DOHH2 (cell line): ENCODE results near the gene BPIFA3.

ENCODE experiments used
- H3F3A ChIP-seq: fragments of 200-600 bp; sonication (generic), shearing (Covaris generic); 2 replicates; pipeline ENCODE4 v1.6.0; 2016; ENCODE audit warnings: antibody characterized with exemption, mild to moderate bottlenecking; ENCODE audit not compliant: control insufficient read depth, insufficient read depth
- H3K27ac ChIP-seq: fragments of 200-600 bp; sonication (generic); 2 replicates; pipeline ENCODE4 v1.5.1; 2014; ENCODE audit warnings: low read depth, mild to moderate bottlenecking, low read length, moderate library complexity
- H3K27me3 ChIP-seq: fragments of 200-600 bp; sonication (generic); 2 replicates; pipeline ENCODE4 v1.6.1; 2014; ENCODE audit warnings: mild to moderate bottlenecking, low read length, mixed read lengths; ENCODE audit not compliant: control insufficient read depth
- H3K36me3 ChIP-seq: fragments of 200-600 bp; sonication (generic); 2 replicates; pipeline ENCODE4 v1.6.1; 2014; ENCODE audit warnings: mild to moderate bottlenecking, low read length, moderate library complexity, mixed read lengths; ENCODE audit not compliant: control insufficient read depth
- H3K4me1 ChIP-seq: fragments of 200-600 bp; sonication (generic); 2 replicates; pipeline ENCODE4 v1.6.1; 2014; ENCODE audit warnings: mild to moderate bottlenecking, low read length, mixed read lengths; ENCODE audit not compliant: control insufficient read depth
- H3K4me2 ChIP-seq: fragments of 200-600 bp; sonication (generic); 2 replicates; pipeline ENCODE4 v1.6.0; 2014; ENCODE audit warnings: mild to moderate bottlenecking, low read length, moderate library complexity
- H3K4me3 ChIP-seq: fragments of 200-600 bp; sonication (generic); 2 replicates; pipeline ENCODE4 v1.5.1; 2014; ENCODE audit warnings: mild to moderate bottlenecking, low read length, mixed read lengths
- H3K79me2 ChIP-seq: fragments of 200-600 bp; sonication (generic); 2 replicates; pipeline ENCODE4 v1.6.1; 2014; ENCODE audit warnings: mild to moderate bottlenecking, low read length, mixed read lengths; ENCODE audit not compliant: control insufficient read depth
- H3K9me2 ChIP-seq: fragments of 200-600 bp; sonication (generic); replicated peaks from 2 replicates; pipeline ENCODE4 v1.6.1; 2014; ENCODE audit warnings: mild to moderate bottlenecking, low read length, mixed read lengths; ENCODE audit not compliant: control insufficient read depth
- H3K9me3 ChIP-seq: fragments of 200-600 bp; sonication (generic); 2 replicates; pipeline ENCODE4 v1.6.1; 2014; ENCODE audit warnings: antibody characterized with exemption, low read length, mixed read lengths; ENCODE audit not compliant: control insufficient read depth, insufficient read depth
- H4K20me1 ChIP-seq: fragments of 200-600 bp; sonication (generic); 2 replicates; pipeline ENCODE4 v1.6.0; 2014; ENCODE audit warnings: low read depth, mild to moderate bottlenecking, antibody characterized with exemption, low read length, moderate library complexity; ENCODE audit not compliant: control insufficient read depth, insufficient read depth
- EZH2phosphoT487 ChIP-seq: fragments of 200-600 bp; sonication (generic); IDR thresholded peaks from 2 replicates; pipeline ENCODE4 v1.6.1; 2017; ENCODE audit warnings: borderline replicate concordance, mild to moderate bottlenecking, antibody characterized with exemption, low read length, moderate library complexity, mixed read lengths
- TF ChIP-seq, protein P1 (sequence below): fragments of 200-600 bp; sonication (generic); IDR thresholded peaks from one replicate; pipeline ENCODE4 v1.5.1; 2014; ENCODE audit warnings: antibody characterized with exemption, mild to moderate bottlenecking, low read depth, low read length; ENCODE audit not compliant: poor library complexity, severe bottlenecking

Gene BPIFA3

DNA sequence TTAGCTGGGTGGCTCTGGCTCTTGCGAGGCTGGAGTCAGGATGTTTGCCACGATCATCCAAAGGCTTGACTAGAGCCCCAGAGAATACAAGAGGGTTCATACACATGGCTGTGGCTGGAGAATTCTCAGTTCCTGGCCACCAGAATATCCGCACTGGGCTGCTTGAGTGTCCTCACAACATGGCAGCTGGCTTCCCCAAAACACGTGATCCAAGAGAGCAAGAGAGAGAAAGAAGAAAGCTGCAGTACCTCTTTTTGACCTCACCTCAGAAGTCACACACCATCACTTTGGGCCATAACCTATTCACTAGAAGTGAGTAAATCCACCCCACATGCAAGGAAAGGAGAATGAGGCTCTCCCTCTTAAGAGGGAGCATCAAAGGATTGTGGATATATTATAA lies 44.3 kb downstream of the BPIFA3 start:
- no peaks in the 10 kb centered on the region for H4K20me1 ChIP-seq
- H3K9me2 ChIP-seq: no peaks in the 10 kb centered on the region
- H3K4me1 ChIP-seq: no peaks in the 10 kb centered on the region
- H3K9me3 ChIP-seq: no peaks in the 10 kb centered on the region
- H3K4me3 ChIP-seq: no peak overlapping the region
- no peaks in the 10 kb centered on the region for H3K79me2 ChIP-seq
- peaks cover 9% of the 10 kb centered on the region for H3K27me3 ChIP-seq
- no peaks in the 10 kb centered on the region for H3K36me3 ChIP-seq
- no peak for TF ChIP-seq EZH2phosphoT487
- TF ChIP-seq, protein P1, sequence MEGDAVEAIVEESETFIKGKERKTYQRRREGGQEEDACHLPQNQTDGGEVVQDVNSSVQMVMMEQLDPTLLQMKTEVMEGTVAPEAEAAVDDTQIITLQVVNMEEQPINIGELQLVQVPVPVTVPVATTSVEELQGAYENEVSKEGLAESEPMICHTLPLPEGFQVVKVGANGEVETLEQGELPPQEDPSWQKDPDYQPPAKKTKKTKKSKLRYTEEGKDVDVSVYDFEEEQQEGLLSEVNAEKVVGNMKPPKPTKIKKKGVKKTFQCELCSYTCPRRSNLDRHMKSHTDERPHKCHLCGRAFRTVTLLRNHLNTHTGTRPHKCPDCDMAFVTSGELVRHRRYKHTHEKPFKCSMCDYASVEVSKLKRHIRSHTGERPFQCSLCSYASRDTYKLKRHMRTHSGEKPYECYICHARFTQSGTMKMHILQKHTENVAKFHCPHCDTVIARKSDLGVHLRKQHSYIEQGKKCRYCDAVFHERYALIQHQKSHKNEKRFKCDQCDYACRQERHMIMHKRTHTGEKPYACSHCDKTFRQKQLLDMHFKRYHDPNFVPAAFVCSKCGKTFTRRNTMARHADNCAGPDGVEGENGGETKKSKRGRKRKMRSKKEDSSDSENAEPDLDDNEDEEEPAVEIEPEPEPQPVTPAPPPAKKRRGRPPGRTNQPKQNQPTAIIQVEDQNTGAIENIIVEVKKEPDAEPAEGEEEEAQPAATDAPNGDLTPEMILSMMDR: no peak
- no peak overlapping the region for H3K4me2 ChIP-seq
- H3K27ac ChIP-seq: no peak overlapping the region
- no peaks in the 10 kb centered on the region for H3F3A ChIP-seq

- TF ChIP-seq, protein P1: peak; percentile 54
- no peak for TF ChIP-seq EZH2phosphoT487
- H3K27ac ChIP-seq: no peak overlapping the region
- H3K27me3 ChIP-seq: peaks cover 9% of the 10 kb centered on the region
- H3K36me3 ChIP-seq: no peaks in the 10 kb centered on the region
- no peak overlapping the region for H3K4me3 ChIP-seq
- no peaks in the 10 kb centered on the region for H3K4me1 ChIP-seq
- H3K4me2 ChIP-seq: no peak overlapping the region
- H3F3A ChIP-seq: no peaks in the 10 kb centered on the region
- no peaks in the 10 kb centered on the region for H3K79me2 ChIP-seq
- no peaks in the 10 kb centered on the region for H3K9me3 ChIP-seq
- no peaks in the 10 kb centered on the region for H3K9me2 ChIP-seq
- H4K20me1 ChIP-seq: no peaks in the 10 kb centered on the region
These were observed 45.5 kb downstream of the BPIFA3 start for GRCh38 chr20:33262658-33263065.

DNA sequence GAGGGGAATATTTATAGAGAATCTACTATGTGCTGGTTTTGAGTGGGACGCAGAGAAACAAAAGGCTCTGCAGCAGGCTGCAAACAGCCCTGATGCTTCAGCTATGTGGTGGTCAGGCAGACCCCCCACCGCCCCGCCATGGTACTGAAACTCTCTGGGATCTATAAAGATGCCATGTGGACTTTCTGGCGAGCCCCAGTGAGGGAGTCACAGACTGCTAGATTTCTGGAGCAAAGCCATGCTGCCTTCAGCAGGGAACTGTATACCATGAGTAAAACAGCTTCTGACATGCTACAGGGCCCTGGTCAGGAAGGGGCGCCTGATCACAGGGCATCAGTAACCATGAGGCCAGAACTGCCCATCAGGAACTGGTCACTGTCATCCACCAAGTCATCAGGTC lies 46.6 kb downstream of the BPIFA3 start:
- Histone ChIP-seq H3K27me3 (peaks cover 11% of the 10 kb centered on the region), H3K79me2 (no peaks in the 10 kb centered on the region), H3K9me2 (no peaks in the 10 kb centered on the region), H3K27ac (no peak overlapping the region), H3K9me3 (no peaks in the 10 kb centered on the region), H4K20me1 (no peaks in the 10 kb centered on the region), H3K4me2 (no peak overlapping the region), H3K36me3 (no peaks in the 10 kb centered on the region), H3F3A (no peaks in the 10 kb centered on the region), H3K4me3 (no peak overlapping the region), H3K4me1 (no peaks in the 10 kb centered on the region)
- TF ChIP-seq EZH2phosphoT487: no peak
- TF ChIP-seq, protein P1: no peak

DNA sequence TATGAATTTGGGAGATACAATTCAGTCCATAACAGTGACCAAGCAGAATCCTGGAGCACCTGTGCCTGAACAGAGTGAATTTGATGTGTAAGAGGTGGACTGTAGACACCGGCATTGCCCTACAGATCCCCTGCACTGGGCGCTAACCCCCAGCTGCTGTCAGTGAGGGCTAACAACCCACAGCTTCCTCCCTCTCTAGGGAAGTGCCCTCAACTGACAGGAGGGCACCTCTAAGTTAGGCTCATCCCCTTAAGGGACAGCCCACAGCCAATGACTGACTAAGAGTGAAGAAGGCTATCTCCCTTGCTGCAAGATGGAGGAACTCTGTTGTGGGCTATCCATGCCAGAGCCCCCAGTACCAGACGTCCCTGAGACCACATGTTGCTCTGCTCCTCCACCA lies 50.5 kb downstream of the BPIFA3 start:
- Histone ChIP-seq H3K4me1 (no peaks in the 10 kb centered on the region), H3K4me2 (no peak overlapping the region)

More for the DNA sequence above, 50.5 kb downstream of the BPIFA3 start:
- no peak overlapping the region for H3K27ac ChIP-seq
- H3K9me2 ChIP-seq: no peaks in the 10 kb centered on the region
- no peak for TF ChIP-seq EZH2phosphoT487
- TF ChIP-seq, protein P1: no peak
- no peaks in the 10 kb centered on the region for H3K36me3 ChIP-seq
- H3F3A ChIP-seq: no peaks in the 10 kb centered on the region
- H3K79me2 ChIP-seq: no peaks in the 10 kb centered on the region
- H3K27me3 ChIP-seq: peaks cover 7% of the 10 kb centered on the region; the same call in 1 of the 2 replicates
- H3K4me3 ChIP-seq: no peak overlapping the region
- no peaks in the 10 kb centered on the region for H3K9me3 ChIP-seq
- H4K20me1 ChIP-seq: no peaks in the 10 kb centered on the region
